K562 (cell line): Measurements from ENCODE around the gene TNIP1. TPM values are rescaled to one million over a fixed set of nuclear protein-coding genes. Genes with fewer than 3 reads are reported as not detected.

ENCODE experiments used
- ATAC-seq: fragments of 200-7000 bp; cut with Tn5 transposase; 3 replicates; pipeline ENCODE4 v1.9.1; 2020; ENCODE audit warnings: moderate library complexity
- BruUV-seq: library from RNA; stranded (reverse); fragments of 400-500 nt; replicated peaks from 2 replicates; lab custom pipeline; 2021; lab: Mats Ljungman, UMichigan
- CTCF ChIA-PET: fragments of 300-600 bp; formaldehyde crosslinking; extraction: SDS; loops from one replicate; lab custom pipeline; 2021; ENCODE audit warnings: low intra/inter-chr PET ratio; lab: Yijun Ruan, JAX
- POLR2A ChIA-PET: fragments of 300-600, 350-650 bp; sonication (Branson Sonifier 250); formaldehyde crosslinking; extraction: SDS; loops from one replicate; lab custom pipeline; 2021; ENCODE audit warnings: antibody characterized with exemption, inconsistent platforms; lab: Yijun Ruan, JAX
- DNase-seq, 4 experiments: peaks; one replicate each; pipeline versions ENCODE4 v3.0.0 to v3.0.0-alpha.2; 2011 to 2018; ENCODE audit warnings: low spot score in 3 of 4, mixed read lengths in 3 of 4; ENCODE audit errors: extremely low read depth in 1 of 4
- FAIRE-seq: peaks from 2 replicates; lab custom pipeline; 2011; peaks lifted over from hg19 to GRCh38; lab: Jason Lieb, UNC
- H2AFZ ChIP-seq: 2 replicates; pipeline ENCODE4 v1.6.0; 2011; ENCODE audit warnings: low read depth, low read length, control low read depth, inconsistent platforms
- H3K27ac ChIP-seq: fragments of 200-600 bp; 3 replicates; pipeline ENCODE4 v1.8.0; 2011; ENCODE audit warnings: low read depth, mild to moderate bottlenecking, control low read depth, inconsistent platforms, low read length, moderate library complexity, mixed read lengths; ENCODE audit errors: extremely low read depth
- H3K27me3 ChIP-seq, 2 experiments: fragments of 300-600 bp in 1 of 2; 2 replicates in 1 of 2; 3 replicates in 1 of 2; pipeline versions ENCODE4 v1.6.0 to v1.8.0; 2011; ENCODE audit warnings: inconsistent platforms in 2 of 2, low read length in 2 of 2, mild to moderate bottlenecking in 1 of 2, mixed read lengths in 1 of 2, moderate library complexity in 1 of 2; ENCODE audit not compliant: control insufficient read depth in 2 of 2, insufficient read depth in 2 of 2
- H3K36me3 ChIP-seq: fragments of 300-600 bp; 3 replicates; pipeline ENCODE4 v1.8.0; 2011; ENCODE audit warnings: mild to moderate bottlenecking, low read length, inconsistent platforms; ENCODE audit not compliant: control insufficient read depth, insufficient read depth
- H3K4me1 ChIP-seq, 2 experiments: fragments of 200-600 bp in 1 of 2; replicated peaks in 1 of 2; 2 replicates in 1 of 2; 3 replicates in 1 of 2; pipeline versions ENCODE4 v1.5.1 to v1.8.0; 2011; ENCODE audit warnings: inconsistent platforms in 2 of 2, low read length in 2 of 2, mild to moderate bottlenecking in 1 of 2, mixed read lengths in 1 of 2, moderate library complexity in 1 of 2; ENCODE audit not compliant: control insufficient read depth in 2 of 2, insufficient read depth in 2 of 2
- H3K4me2 ChIP-seq: 2 replicates; pipeline ENCODE4 v1.6.1; 2011; ENCODE audit warnings: low read length, control low read depth, inconsistent platforms, mixed read lengths; ENCODE audit not compliant: insufficient read depth
- H3K4me3 ChIP-seq: fragments of 200-600 bp; sonication (generic), shearing (Covaris generic); 2 replicates; pipeline ENCODE4 v1.5.1; 2016; ENCODE audit warnings: control low read depth, inconsistent platforms
- H3K79me2 ChIP-seq: fragments of 200-600 bp; 3 replicates; pipeline ENCODE4 v1.8.0; 2011; ENCODE audit warnings: low read length, inconsistent platforms; ENCODE audit not compliant: control insufficient read depth, insufficient read depth
- H3K9ac ChIP-seq, 2 experiments: 2 replicates each; pipeline versions ENCODE4 v1.6.0 to v1.6.1; 2011; ENCODE audit warnings: low read depth in 2 of 2, low read length in 2 of 2, control low read depth in 1 of 2, inconsistent platforms in 1 of 2, mild to moderate bottlenecking in 1 of 2, mixed read lengths in 1 of 2; ENCODE audit not compliant: insufficient read depth in 1 of 2
- H3K9me1 ChIP-seq: one replicate; pipeline ENCODE4 v1.6.0; 2011; ENCODE audit warnings: inconsistent platforms, mild to moderate bottlenecking, low read length, moderate library complexity; ENCODE audit not compliant: control insufficient read depth, insufficient read depth
- H3K9me3 ChIP-seq: replicated peaks from 2 replicates; pipeline ENCODE4 v1.5.1; 2011; ENCODE audit warnings: low read depth, low read length, inconsistent platforms; ENCODE audit not compliant: control insufficient read depth, insufficient read depth
- H4K20me1 ChIP-seq: replicated peaks from 2 replicates; pipeline ENCODE4 v1.6.1; 2011; ENCODE audit warnings: low read length, inconsistent platforms, mixed read lengths; ENCODE audit not compliant: control insufficient read depth, insufficient read depth
- BRD4 ChIP-seq: fragments of 200-600 bp; sonication (generic); IDR thresholded peaks from 2 replicates; pipeline ENCODE4 v1.6.1; 2017; ENCODE audit warnings: inconsistent platforms
- DDX20 ChIP-seq: fragments of 450-650 bp; IDR thresholded peaks from 2 replicates; pipeline ENCODE4 v1.6.1; 2016; ENCODE audit warnings: missing genetic modification characterization, low read depth, mild to moderate bottlenecking, missing compliant biosample characterization, moderate library complexity
- MEF2A ChIP-seq: IDR thresholded peaks from 2 replicates; pipeline ENCODE4 v1.6.1; 2011; ENCODE audit warnings: low read depth, mild to moderate bottlenecking, low read length, moderate library complexity; ENCODE audit not compliant: control insufficient read depth
- POLR3A ChIP-seq: IDR thresholded peaks from 2 replicates; pipeline ENCODE4 v1.6.1; 2011; ENCODE audit warnings: borderline replicate concordance, mild to moderate bottlenecking, moderate library complexity; ENCODE audit not compliant: insufficient read length, insufficient read depth; ENCODE audit errors: extremely low read depth
- RBFOX2 ChIP-seq: fragments of 200-400 bp; formaldehyde crosslinking; IDR thresholded peaks from 2 replicates; pipeline ENCODE4 v1.6.1; 2017; ENCODE audit warnings: low read depth, mild to moderate bottlenecking, low read length, moderate library complexity
- SP1 ChIP-seq: sonication (generic); formaldehyde crosslinking; IDR thresholded peaks from 2 replicates; pipeline ENCODE4 v1.8.1; 2022; ENCODE audit warnings: mild to moderate bottlenecking, missing genetic modification reagents
- ZZZ3 ChIP-seq: fragments of 450-650 bp; IDR thresholded peaks from 2 replicates; pipeline ENCODE4 v1.6.1; 2016; ENCODE audit warnings: antibody characterized with exemption, mild to moderate bottlenecking, moderate library complexity
- WGBS: fragments of 100-300 bp; shearing (Covaris generic); methylation state at CpG from one replicate; pipeline ENCODE4 v1.1.6; 2016; ENCODE audit warnings: low coverage, mixed read lengths; ENCODE audit not compliant: insufficient coverage; ENCODE audit errors: missing lambda C conversion rate; 5-methylcytosine and 5-hydroxymethylcytosine counted together
- in situ Hi-C: fragments of 300-500 bp; cut with MboI; formaldehyde crosslinking; loops from 4 replicates; pipeline ENCODE4 v1.15.0; 2018; ENCODE audit warnings: inconsistent platforms, mixed read lengths
- intact Hi-C: fragments of 100-400 bp; cut with micrococcal nuclease; formaldehyde crosslinking; loops from 2 replicates; pipeline ENCODE4 v1.14.2; 2022
- polyA plus RNA-seq, 8 experiments: library from polyadenylated mRNA; depleted of rRNA in 4 of 8; stranded (reverse) in 5 of 8; unstranded in 3 of 8; fragments of >200 nt; fragmentation: Nextera tagmentation in 2 of 8; fragmentation: Illumina TruSeq in 1 of 8; extraction: Ambion mirVana in 2 of 8; extraction: Trizol in 1 of 8; gene quantifications; 2 replicates each; pipeline versions ENCODE4 v1.2.1 to v1.2.3, GENCODE V29; 2011 to 2014; ENCODE audit warnings: inconsistent platforms in 1 of 8, missing spikeins in 1 of 8
- total RNA-seq, 7 experiments: library from RNA; depleted of rRNA in 6 of 7; stranded (reverse); fragments of >200 nt in 6 of 7; fragmentation: Illumina TruSeq in 2 of 7; extraction: Trizol in 2 of 7; gene quantifications; 2 replicates each; pipeline versions ENCODE4 v1.2.1 to v1.2.3, GENCODE V29; 2011 to 2021; ENCODE audit warnings: low replicate concordance in 1 of 7
- TF ChIP-seq, protein P1 (sequence below): fragments of 200-600 bp; sonication (generic); IDR thresholded peaks from one replicate; pipeline ENCODE4 v1.6.1; 2012; ENCODE audit warnings: mild to moderate bottlenecking, low read depth, low read length, inconsistent platforms

Gene TNIP1
- total and polyA plus RNA-seq, 9 of the 15 experiments (the other 6 are each of a cell fraction or from before 2014, with no cell fraction given) = 0.46 to 41.0 (median 24.6) TPM

DNA sequence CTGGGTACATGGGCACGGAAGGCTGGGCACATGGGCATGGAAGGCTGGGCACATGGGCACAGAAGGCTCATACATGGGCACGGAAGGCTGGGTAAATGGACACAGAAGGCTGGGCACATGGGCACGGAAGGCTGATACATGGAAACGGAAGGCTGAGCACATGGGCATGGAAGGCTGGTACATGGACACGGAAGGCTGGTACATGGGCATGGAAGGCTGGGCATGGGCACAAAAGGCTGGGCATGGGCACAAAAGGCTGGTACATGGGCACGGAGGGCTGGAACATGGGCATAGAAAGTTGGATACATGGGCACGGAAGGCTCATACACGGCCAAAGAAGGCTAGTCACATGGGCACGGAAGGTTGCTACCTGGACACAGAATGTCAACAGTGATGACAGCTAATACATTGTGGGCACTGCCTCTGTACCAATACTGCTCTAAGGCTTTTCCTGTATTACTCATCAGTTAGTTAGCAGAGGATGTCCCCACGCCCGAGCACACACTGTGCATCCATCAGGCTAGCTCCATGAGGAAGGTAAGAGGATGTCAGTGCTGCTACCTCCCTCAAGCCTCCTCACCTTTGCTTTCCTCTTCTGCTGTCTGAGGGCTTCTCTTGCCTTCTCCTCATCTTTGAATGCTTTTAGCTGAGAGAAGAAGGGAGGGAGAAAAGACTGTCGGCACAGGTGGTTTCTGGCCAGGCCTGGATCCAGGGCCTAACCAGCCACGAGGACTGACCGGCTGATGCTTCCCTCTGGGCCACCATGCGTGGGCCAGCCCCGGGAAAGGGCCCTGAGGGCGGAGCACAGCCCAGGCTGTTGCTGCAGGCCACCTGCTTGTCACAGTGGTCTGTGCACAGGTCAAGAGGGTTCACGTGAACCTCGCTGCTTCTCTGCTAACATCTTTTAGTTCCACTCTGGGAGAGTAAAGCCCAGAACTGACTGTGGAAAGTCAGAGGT is 46.1 kb downstream of the TNIP1 start:
- in situ Hi-C loops (no loop called here), intact Hi-C loops (no loop called here)
- H3K9me1 ChIP-seq = peaks cover 5% of the 10 kb centered on the region
- no peak overlapping the region for H3K4me3 ChIP-seq
- H3K27me3 ChIP-seq = no peaks in the 10 kb centered on the region
- no peak for DNase-seq
- CTCF ChIA-PET = no interaction called here
- POLR2A ChIA-PET = no interaction called here
- H3K36me3 ChIP-seq = peaks cover 89% of the 10 kb centered on the region; the same call in 2 of the 3 replicates
- H2AFZ ChIP-seq = no peak overlapping the region
- no peak overlapping the region for H3K9ac ChIP-seq
- no TSS peak for BruUV-seq
- FAIRE-seq = no peak
- 0 out of 5 replicates have a peak, but pooled peaks cover 0 to 6% of the 10 kb centered on the region in 2 experiments for H3K4me1 ChIP-seq
- 82% methylated on average over 15 of the region's 19 CpGs for WGBS
- ATAC-seq = no peak; the same call in 2 of the 3 replicates
- H4K20me1 ChIP-seq = no peaks in the 10 kb centered on the region
- no peaks in the 10 kb centered on the region for H3K9me3 ChIP-seq
- no peak overlapping the region for H3K27ac ChIP-seq
- H3K4me2 ChIP-seq = no peak overlapping the region
- H3K79me2 ChIP-seq = no peaks in the 10 kb centered on the region
- no peak for TF ChIP-seq SP1 (CRISPR knock-in tag)
- TF ChIP-seq POLR3A = no peak
- TF ChIP-seq DDX20 (tag) = no peak
- TF ChIP-seq RBFOX2 = 0 out of 2 replicates have a peak, but pooled peaks have one; percentile 30
- TF ChIP-seq, protein P1, sequence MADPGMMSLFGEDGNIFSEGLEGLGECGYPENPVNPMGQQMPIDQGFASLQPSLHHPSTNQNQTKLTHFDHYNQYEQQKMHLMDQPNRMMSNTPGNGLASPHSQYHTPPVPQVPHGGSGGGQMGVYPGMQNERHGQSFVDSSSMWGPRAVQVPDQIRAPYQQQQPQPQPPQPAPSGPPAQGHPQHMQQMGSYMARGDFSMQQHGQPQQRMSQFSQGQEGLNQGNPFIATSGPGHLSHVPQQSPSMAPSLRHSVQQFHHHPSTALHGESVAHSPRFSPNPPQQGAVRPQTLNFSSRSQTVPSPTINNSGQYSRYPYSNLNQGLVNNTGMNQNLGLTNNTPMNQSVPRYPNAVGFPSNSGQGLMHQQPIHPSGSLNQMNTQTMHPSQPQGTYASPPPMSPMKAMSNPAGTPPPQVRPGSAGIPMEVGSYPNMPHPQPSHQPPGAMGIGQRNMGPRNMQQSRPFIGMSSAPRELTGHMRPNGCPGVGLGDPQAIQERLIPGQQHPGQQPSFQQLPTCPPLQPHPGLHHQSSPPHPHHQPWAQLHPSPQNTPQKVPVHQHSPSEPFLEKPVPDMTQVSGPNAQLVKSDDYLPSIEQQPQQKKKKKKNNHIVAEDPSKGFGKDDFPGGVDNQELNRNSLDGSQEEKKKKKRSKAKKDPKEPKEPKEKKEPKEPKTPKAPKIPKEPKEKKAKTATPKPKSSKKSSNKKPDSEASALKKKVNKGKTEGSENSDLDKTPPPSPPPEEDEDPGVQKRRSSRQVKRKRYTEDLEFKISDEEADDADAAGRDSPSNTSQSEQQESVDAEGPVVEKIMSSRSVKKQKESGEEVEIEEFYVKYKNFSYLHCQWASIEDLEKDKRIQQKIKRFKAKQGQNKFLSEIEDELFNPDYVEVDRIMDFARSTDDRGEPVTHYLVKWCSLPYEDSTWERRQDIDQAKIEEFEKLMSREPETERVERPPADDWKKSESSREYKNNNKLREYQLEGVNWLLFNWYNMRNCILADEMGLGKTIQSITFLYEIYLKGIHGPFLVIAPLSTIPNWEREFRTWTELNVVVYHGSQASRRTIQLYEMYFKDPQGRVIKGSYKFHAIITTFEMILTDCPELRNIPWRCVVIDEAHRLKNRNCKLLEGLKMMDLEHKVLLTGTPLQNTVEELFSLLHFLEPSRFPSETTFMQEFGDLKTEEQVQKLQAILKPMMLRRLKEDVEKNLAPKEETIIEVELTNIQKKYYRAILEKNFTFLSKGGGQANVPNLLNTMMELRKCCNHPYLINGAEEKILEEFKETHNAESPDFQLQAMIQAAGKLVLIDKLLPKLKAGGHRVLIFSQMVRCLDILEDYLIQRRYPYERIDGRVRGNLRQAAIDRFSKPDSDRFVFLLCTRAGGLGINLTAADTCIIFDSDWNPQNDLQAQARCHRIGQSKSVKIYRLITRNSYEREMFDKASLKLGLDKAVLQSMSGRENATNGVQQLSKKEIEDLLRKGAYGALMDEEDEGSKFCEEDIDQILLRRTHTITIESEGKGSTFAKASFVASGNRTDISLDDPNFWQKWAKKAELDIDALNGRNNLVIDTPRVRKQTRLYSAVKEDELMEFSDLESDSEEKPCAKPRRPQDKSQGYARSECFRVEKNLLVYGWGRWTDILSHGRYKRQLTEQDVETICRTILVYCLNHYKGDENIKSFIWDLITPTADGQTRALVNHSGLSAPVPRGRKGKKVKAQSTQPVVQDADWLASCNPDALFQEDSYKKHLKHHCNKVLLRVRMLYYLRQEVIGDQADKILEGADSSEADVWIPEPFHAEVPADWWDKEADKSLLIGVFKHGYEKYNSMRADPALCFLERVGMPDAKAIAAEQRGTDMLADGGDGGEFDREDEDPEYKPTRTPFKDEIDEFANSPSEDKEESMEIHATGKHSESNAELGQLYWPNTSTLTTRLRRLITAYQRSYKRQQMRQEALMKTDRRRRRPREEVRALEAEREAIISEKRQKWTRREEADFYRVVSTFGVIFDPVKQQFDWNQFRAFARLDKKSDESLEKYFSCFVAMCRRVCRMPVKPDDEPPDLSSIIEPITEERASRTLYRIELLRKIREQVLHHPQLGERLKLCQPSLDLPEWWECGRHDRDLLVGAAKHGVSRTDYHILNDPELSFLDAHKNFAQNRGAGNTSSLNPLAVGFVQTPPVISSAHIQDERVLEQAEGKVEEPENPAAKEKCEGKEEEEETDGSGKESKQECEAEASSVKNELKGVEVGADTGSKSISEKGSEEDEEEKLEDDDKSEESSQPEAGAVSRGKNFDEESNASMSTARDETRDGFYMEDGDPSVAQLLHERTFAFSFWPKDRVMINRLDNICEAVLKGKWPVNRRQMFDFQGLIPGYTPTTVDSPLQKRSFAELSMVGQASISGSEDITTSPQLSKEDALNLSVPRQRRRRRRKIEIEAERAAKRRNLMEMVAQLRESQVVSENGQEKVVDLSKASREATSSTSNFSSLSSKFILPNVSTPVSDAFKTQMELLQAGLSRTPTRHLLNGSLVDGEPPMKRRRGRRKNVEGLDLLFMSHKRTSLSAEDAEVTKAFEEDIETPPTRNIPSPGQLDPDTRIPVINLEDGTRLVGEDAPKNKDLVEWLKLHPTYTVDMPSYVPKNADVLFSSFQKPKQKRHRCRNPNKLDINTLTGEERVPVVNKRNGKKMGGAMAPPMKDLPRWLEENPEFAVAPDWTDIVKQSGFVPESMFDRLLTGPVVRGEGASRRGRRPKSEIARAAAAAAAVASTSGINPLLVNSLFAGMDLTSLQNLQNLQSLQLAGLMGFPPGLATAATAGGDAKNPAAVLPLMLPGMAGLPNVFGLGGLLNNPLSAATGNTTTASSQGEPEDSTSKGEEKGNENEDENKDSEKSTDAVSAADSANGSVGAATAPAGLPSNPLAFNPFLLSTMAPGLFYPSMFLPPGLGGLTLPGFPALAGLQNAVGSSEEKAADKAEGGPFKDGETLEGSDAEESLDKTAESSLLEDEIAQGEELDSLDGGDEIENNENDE = no peak
- TF ChIP-seq ZZZ3 = no peak
- TF ChIP-seq BRD4 = no peak
- no peak for TF ChIP-seq MEF2A
